Hepatocyte (in vitro differentiated cells): ENCODE results near the gene FAT4. TPM values are rescaled to one million over a fixed set of nuclear protein-coding genes. Genes with fewer than 3 reads are reported as not detected.

Experiments used
- DNase-seq: peaks from one replicate; pipeline ENCODE4 v3.0.0-alpha.2; 2016; ENCODE audit warnings: low spot score
- H2AFZ ChIP-seq: fragments of 200-600 bp; sonication (generic); 2 replicates; pipeline ENCODE4 v1.6.0; 2016; ENCODE audit warnings: antibody characterized with exemption, mild to moderate bottlenecking
- H3K27ac ChIP-seq: fragments of 200-600 bp; sonication (generic); 2 replicates; pipeline ENCODE4 v1.5.1; 2016; ENCODE audit warnings: mild to moderate bottlenecking
- H3K27me3 ChIP-seq: fragments of 200-600 bp; sonication (generic); 2 replicates; pipeline ENCODE4 v1.6.1; 2016
- H3K36me3 ChIP-seq: fragments of 200-600 bp; sonication (generic); replicated peaks from 2 replicates; pipeline ENCODE4 v1.5.1; 2016; ENCODE audit warnings: low read depth; ENCODE audit not compliant: insufficient read depth
- H3K4me1 ChIP-seq: fragments of 200-600 bp; sonication (generic); 2 replicates; pipeline ENCODE4 v1.5.1; 2016; ENCODE audit warnings: mild to moderate bottlenecking, moderate library complexity; ENCODE audit not compliant: insufficient read depth
- H3K4me2 ChIP-seq: fragments of 200-600 bp; sonication (generic); 2 replicates; pipeline ENCODE4 v1.6.0; 2016
- H3K4me3 ChIP-seq: fragments of 200-600 bp; sonication (generic); 2 replicates; pipeline ENCODE4 v1.5.1; 2016; ENCODE audit warnings: mild to moderate bottlenecking
- H3K79me2 ChIP-seq: fragments of 200-600 bp; sonication (generic); 2 replicates; pipeline ENCODE4 v1.6.0; 2017; ENCODE audit warnings: mild to moderate bottlenecking
- H3K9me2 ChIP-seq: fragments of 200-600 bp; sonication (generic); replicated peaks from 2 replicates; pipeline ENCODE4 v1.6.0; 2017; ENCODE audit warnings: mild to moderate bottlenecking; ENCODE audit not compliant: insufficient read depth
- H3K9me3 ChIP-seq: fragments of 200-600 bp; sonication (generic); 2 replicates; pipeline ENCODE4 v1.5.1; 2016; ENCODE audit warnings: low read depth, mild to moderate bottlenecking
- H4K20me1 ChIP-seq: fragments of 200-600 bp; sonication (generic); 2 replicates; pipeline ENCODE4 v1.6.0; 2016; ENCODE audit warnings: mild to moderate bottlenecking; ENCODE audit not compliant: insufficient read depth, poor library complexity, severe bottlenecking
- EZH2 ChIP-seq: fragments of 200-600 bp; sonication (generic); IDR thresholded peaks from 2 replicates; pipeline ENCODE4 v1.6.1; 2016; ENCODE audit warnings: antibody characterized with exemption, mild to moderate bottlenecking, borderline replicate concordance
- EZH2phosphoT487 ChIP-seq: fragments of 200-600 bp; sonication (generic); IDR thresholded peaks from one replicate; pipeline ENCODE4 v1.6.1; 2018; ENCODE audit warnings: antibody characterized with exemption, mild to moderate bottlenecking, low read depth, moderate library complexity; ENCODE audit not compliant: unreplicated experiment, severe bottlenecking
- WGBS: methylation state at CpG from one replicate; pipeline ENCODE4 v1.1.6; 2016; ENCODE audit warnings: low lambda C conversion rate; ENCODE audit errors: missing lambda C conversion rate; 5-methylcytosine and 5-hydroxymethylcytosine counted together
- polyA plus RNA-seq: library from polyadenylated mRNA; unstranded; fragments of >200 nt; fragmentation: Nextera tagmentation; extraction: Ambion mirVana; gene quantifications from 2 replicates; pipeline ENCODE4 v1.2.1, GENCODE V29; 2016
- small RNA-seq: library from RNA; depleted of rRNA; stranded (forward); fragments of <200 nt; gene quantifications from one replicate; pipeline ENCODE3, GENCODE V24; 2014
- total RNA-seq: library from RNA; depleted of rRNA; stranded (reverse); fragments of >200 nt; gene quantifications from 2 replicates; pipeline ENCODE4 v1.2.3, GENCODE V29; 2014
- TF ChIP-seq, protein P1 (sequence below): fragments of 200-600 bp; sonication (generic); IDR thresholded peaks from 2 replicates; pipeline ENCODE4 v1.5.1; 2016; ENCODE audit warnings: antibody characterized with exemption, mild to moderate bottlenecking; ENCODE audit not compliant: poor library complexity

Gene FAT4
- total and polyA plus RNA-seq, 2 experiments from 2014 or later = 2.9 to 59.5 TPM

DNA sequence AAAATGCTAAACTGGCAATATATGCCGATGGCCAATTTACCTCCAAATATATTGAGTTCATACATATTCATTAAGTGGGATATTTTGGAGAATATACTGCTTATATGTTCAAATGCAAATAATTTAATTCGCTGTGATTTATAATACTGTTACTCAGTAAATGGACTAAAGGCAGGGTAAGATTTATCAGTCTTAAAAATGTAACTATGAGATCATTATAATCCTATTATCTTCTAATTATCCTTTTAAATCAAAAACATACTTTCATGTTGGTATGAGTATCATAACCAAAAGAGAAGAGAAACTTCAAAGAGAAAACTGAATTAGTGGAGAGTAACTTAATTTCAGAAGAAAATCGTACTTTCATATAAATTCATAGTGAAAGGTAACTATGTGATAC is 44.6 kb downstream of the FAT4 start:
- H3K79me2 ChIP-seq = peaks cover 64% of the 10 kb centered on the region
- no peaks in the 10 kb centered on the region for H3K9me2 ChIP-seq
- 84% methylated on average over 3 of the region's 3 CpGs for WGBS

DNA sequence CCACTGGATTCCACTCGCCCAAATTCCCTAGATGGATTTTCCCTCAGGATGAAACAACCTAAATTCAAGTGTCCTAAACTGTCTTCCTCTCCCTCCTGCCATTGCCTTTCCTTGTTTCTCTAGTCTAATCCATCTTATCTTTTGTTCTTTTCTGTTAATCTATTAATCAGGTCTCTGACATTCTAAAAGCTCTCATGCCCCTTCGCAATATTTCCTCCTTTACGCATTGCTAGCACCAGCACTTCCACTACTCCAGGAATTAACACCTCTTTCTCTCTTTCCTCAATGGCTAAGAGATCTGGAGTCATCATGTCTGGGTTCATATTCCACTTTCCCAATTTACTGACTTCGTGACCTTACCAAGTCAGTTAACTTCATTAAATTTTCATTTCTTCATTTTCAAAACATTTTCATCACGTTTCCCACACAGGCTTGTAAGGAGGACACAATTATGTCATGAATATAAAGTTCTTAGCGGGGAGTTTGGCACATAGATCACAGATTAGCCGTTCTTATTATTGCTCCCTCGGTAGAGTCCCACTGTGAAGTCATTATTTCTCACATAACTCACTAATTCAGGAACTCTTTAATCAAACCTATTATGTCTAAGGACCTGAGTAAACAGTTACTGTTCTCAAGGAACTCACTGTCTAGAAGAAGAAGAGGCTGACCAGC is 45.3 kb downstream of the FAT4 start:
- H3K79me2 ChIP-seq = peaks cover 66% of the 10 kb centered on the region
- no peak overlapping the region for H3K4me2 ChIP-seq
- peaks cover 40% of the 10 kb centered on the region for H4K20me1 ChIP-seq
- no peak for DNase-seq
- H3K4me3 ChIP-seq = no peak overlapping the region
- no peaks in the 10 kb centered on the region for H3K9me3 ChIP-seq
- TF ChIP-seq, protein P1, sequence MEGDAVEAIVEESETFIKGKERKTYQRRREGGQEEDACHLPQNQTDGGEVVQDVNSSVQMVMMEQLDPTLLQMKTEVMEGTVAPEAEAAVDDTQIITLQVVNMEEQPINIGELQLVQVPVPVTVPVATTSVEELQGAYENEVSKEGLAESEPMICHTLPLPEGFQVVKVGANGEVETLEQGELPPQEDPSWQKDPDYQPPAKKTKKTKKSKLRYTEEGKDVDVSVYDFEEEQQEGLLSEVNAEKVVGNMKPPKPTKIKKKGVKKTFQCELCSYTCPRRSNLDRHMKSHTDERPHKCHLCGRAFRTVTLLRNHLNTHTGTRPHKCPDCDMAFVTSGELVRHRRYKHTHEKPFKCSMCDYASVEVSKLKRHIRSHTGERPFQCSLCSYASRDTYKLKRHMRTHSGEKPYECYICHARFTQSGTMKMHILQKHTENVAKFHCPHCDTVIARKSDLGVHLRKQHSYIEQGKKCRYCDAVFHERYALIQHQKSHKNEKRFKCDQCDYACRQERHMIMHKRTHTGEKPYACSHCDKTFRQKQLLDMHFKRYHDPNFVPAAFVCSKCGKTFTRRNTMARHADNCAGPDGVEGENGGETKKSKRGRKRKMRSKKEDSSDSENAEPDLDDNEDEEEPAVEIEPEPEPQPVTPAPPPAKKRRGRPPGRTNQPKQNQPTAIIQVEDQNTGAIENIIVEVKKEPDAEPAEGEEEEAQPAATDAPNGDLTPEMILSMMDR = no peak
- TF ChIP-seq EZH2phosphoT487 (no peak), EZH2 (no peak)
- no peak overlapping the region for H3K27ac ChIP-seq
- no peak overlapping the region for H2AFZ ChIP-seq
- no peaks in the 10 kb centered on the region for H3K27me3 ChIP-seq
- H3K36me3 ChIP-seq = no peaks in the 10 kb centered on the region
- H3K4me1 ChIP-seq = no peaks in the 10 kb centered on the region
- WGBS = 71% methylated on average over 8 of the region's 8 CpGs
- no peaks in the 10 kb centered on the region for H3K9me2 ChIP-seq

More for the DNA sequence above, 44.6 kb downstream of the FAT4 start:
- H3K4me3 ChIP-seq = no peak overlapping the region
- H3K9me3 ChIP-seq = no peaks in the 10 kb centered on the region
- no peak for DNase-seq
- TF ChIP-seq EZH2phosphoT487 = no peak
- peaks cover 45% of the 10 kb centered on the region for H4K20me1 ChIP-seq
- no peak overlapping the region for H3K27ac ChIP-seq
- H2AFZ ChIP-seq = no peak overlapping the region
- H3K4me2 ChIP-seq = no peak overlapping the region
- no peaks in the 10 kb centered on the region for H3K27me3 ChIP-seq
- H3K4me1 ChIP-seq = no peaks in the 10 kb centered on the region
- H3K36me3 ChIP-seq = no peaks in the 10 kb centered on the region

DNA sequence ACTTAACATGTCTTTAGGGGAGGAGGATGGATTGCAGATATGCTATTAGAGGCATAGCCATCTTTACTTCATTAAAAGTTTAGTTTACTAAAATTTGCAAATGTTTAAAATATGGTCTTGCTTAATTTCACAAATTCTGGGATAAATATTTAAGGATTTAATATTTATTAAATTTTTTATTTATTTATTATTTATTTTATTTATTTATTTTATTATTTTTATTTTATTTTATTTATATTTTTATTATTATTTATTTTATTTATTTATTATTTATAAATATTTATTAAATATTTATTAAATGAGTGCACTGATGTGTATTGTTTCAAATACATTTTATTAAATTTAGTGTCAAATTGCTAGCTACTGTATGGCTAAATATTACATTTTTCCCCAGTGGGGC is 46.0 kb downstream of the FAT4 start:
- Histone ChIP-seq H3K4me1 (no peaks in the 10 kb centered on the region), H3K27ac (no peak overlapping the region), H2AFZ (no peak overlapping the region), H3K27me3 (no peaks in the 10 kb centered on the region), H3K79me2 (peaks cover 66% of the 10 kb centered on the region), H3K36me3 (no peaks in the 10 kb centered on the region), H4K20me1 (peaks cover 41% of the 10 kb centered on the region), H3K4me2 (no peak overlapping the region), H3K9me2 (no peaks in the 10 kb centered on the region), H3K4me3 (no peak overlapping the region), H3K9me3 (no peaks in the 10 kb centered on the region)
- no peak for DNase-seq
- TF ChIP-seq EZH2 = no peak
- TF ChIP-seq, protein P1 = no peak
- TF ChIP-seq EZH2phosphoT487 = no peak

Small RNA genes within 50 kb of the gene (small RNA-seq; reads per million reads assigned to genes)
- gene RF00019 = not detected
